ENCODE measurements around the gene AUP1.

DNA sequence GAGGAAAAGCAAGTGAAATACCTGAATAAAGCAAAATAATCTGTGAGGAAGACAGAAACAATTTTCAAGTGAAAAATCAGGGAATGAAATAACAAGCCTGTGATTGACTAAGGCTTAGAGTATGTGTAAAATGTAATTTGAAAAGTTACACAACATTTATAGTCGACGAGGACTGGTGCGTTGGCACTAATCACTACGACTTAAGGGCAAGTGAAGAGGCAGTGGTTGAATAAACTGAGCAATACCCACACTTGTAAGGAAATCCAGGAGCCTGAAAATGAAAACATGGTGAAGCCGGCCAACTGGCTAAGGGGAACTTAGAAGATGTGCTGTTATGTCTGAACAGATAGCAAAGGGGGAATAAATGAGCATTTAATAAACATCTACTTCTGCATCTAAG, 38.4 kb upstream of the AUP1 start:
- TF ChIP-seq, protein P1, sequence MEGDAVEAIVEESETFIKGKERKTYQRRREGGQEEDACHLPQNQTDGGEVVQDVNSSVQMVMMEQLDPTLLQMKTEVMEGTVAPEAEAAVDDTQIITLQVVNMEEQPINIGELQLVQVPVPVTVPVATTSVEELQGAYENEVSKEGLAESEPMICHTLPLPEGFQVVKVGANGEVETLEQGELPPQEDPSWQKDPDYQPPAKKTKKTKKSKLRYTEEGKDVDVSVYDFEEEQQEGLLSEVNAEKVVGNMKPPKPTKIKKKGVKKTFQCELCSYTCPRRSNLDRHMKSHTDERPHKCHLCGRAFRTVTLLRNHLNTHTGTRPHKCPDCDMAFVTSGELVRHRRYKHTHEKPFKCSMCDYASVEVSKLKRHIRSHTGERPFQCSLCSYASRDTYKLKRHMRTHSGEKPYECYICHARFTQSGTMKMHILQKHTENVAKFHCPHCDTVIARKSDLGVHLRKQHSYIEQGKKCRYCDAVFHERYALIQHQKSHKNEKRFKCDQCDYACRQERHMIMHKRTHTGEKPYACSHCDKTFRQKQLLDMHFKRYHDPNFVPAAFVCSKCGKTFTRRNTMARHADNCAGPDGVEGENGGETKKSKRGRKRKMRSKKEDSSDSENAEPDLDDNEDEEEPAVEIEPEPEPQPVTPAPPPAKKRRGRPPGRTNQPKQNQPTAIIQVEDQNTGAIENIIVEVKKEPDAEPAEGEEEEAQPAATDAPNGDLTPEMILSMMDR (IDR thresholded peaks at IDR 0.05), result no peak
- TF ChIP-seq POLR2A (IDR thresholded peaks at IDR 0.05), result no peak

Measured in thyroid gland (tissue), 4 donors.